Stimulated activated effector memory CD8-positive, alpha-beta T cell treated with anti-CD3 and anti-CD28 coated beads, Interleukin-12 subunit alpha, Interleukin-12 subunit beta, amount 100 ng/mL, for 72 hours (primary cell): ENCODE results near the gene STRAP.
A peak's percentile ranks its signal among the peaks of the same experiment; 100 is the strongest.
"Not testable (repeated sequence)": the region's sequence is repeated elsewhere in the genome, so short reads cannot be mapped to it uniquely, and the experiment has no call there.

Source experiments
- ATAC-seq: fragments of 150-1000 bp; cut with Tn5 transposase; 2 replicates; pipeline ENCODE4 v1.10.0; 2021
- DNase-seq, 2 donors: peaks; one replicate each; pipeline ENCODE4 v3.0.0; 2021 to 2022; ENCODE audit warnings: low spot score in 2 of 2
- H3K27ac Mint-ChIP-seq: one replicate; pipeline ENCODE4 v1.8.0; 2022; ENCODE audit warnings: mild to moderate bottlenecking, mixed read lengths
- H3K36me3 Mint-ChIP-seq: one replicate; pipeline ENCODE4 v1.8.0; 2022; ENCODE audit warnings: mild to moderate bottlenecking, mixed read lengths
- H3K4me1 Mint-ChIP-seq: one replicate; pipeline ENCODE4 v1.8.0; 2022; ENCODE audit warnings: mixed read lengths
- H3K4me3 Mint-ChIP-seq: one replicate; pipeline ENCODE4 v1.8.0; 2022; ENCODE audit warnings: mild to moderate bottlenecking, mixed read lengths
- H3K9me3 Mint-ChIP-seq: one replicate; pipeline ENCODE4 v1.8.0; 2022; ENCODE audit warnings: mixed read lengths

Gene STRAP

GRCh38 chr12:15856097-15856982 lies 25.8 kb upstream of the STRAP start:
- DNase-seq, result peak in 1 of 2 donors; percentile 57
- ATAC-seq, result no peak
- H3K4me1 Mint-ChIP-seq, result no peaks in the 10 kb centered on the region
- H3K27ac Mint-ChIP-seq, result no peak overlapping the region
- H3K36me3 Mint-ChIP-seq, result no peaks in the 10 kb centered on the region
- no peaks in the 10 kb centered on the region for H3K9me3 Mint-ChIP-seq
- no peak overlapping the region for H3K4me3 Mint-ChIP-seq

- Mint-ChIP-seq H3K9me3 (no peaks in the 10 kb centered on the region), H3K4me1 (no peaks in the 10 kb centered on the region), H3K27ac (no peak overlapping the region), H3K4me3 (no peak overlapping the region), H3K36me3 (no peaks in the 10 kb centered on the region)
- DNase-seq (no peak), ATAC-seq (no peak)
These were observed 23.8 kb upstream of the STRAP start for GRCh38 chr12:15858353-15858752.

GRCh38 chr12:15859116-15859515 lies 23.1 kb upstream of the STRAP start:
- Mint-ChIP-seq H3K4me3 (no peak overlapping the region), H3K27ac (no peak overlapping the region), H3K9me3 (no peaks in the 10 kb centered on the region), H3K36me3 (no peaks in the 10 kb centered on the region), H3K4me1 (no peaks in the 10 kb centered on the region)
- no peak for ATAC-seq
- DNase-seq, result no peak

GRCh38 chr12:15861404-15861803 lies 20.8 kb upstream of the STRAP start:
- H3K27ac Mint-ChIP-seq, result no peak overlapping the region
- ATAC-seq (no peak), DNase-seq (no peak)
- H3K4me1 Mint-ChIP-seq, result no peaks in the 10 kb centered on the region
- H3K9me3 Mint-ChIP-seq, result no peaks in the 10 kb centered on the region
- H3K36me3 Mint-ChIP-seq, result no peaks in the 10 kb centered on the region
- no peak overlapping the region for H3K4me3 Mint-ChIP-seq

GRCh38 chr12:15862840-15863239 lies 19.3 kb upstream of the STRAP start:
- H3K4me3 Mint-ChIP-seq, result no peak overlapping the region
- H3K9me3 Mint-ChIP-seq, result no peaks in the 10 kb centered on the region
- ATAC-seq (no peak), DNase-seq (no peak)
- H3K27ac Mint-ChIP-seq, result no peak overlapping the region
- no peaks in the 10 kb centered on the region for H3K4me1 Mint-ChIP-seq
- no peaks in the 10 kb centered on the region for H3K36me3 Mint-ChIP-seq

GRCh38 chr12:15863372-15863771 lies 18.8 kb upstream of the STRAP start:
- Mint-ChIP-seq H3K9me3 (no peaks in the 10 kb centered on the region), H3K4me3 (no peak overlapping the region), H3K4me1 (no peaks in the 10 kb centered on the region), H3K27ac (no peak overlapping the region), H3K36me3 (no peaks in the 10 kb centered on the region)
- DNase-seq, result no peak
- no peak for ATAC-seq

- Mint-ChIP-seq H3K27ac (no peak overlapping the region), H3K4me1 (no peaks in the 10 kb centered on the region), H3K36me3 (no peaks in the 10 kb centered on the region), H3K4me3 (no peak overlapping the region), H3K9me3 (no peaks in the 10 kb centered on the region)
- ATAC-seq (no peak), DNase-seq (no peak)
These were observed 18.2 kb upstream of the STRAP start for GRCh38 chr12:15863984-15864383.

- no peak for DNase-seq
- no peak overlapping the region for H3K27ac Mint-ChIP-seq
These were observed 14.0 kb upstream of the STRAP start for GRCh38 chr12:15868186-15868585.

GRCh38 chr12:15873556-15873955 lies 8.6 kb upstream of the STRAP start:
- Mint-ChIP-seq H3K9me3 (no peaks in the 10 kb centered on the region), H3K4me1 (no peaks in the 10 kb centered on the region), H3K27ac (no peak overlapping the region), H3K36me3 (no peaks in the 10 kb centered on the region), H3K4me3 (no peak overlapping the region)
- DNase-seq (no peak), ATAC-seq (no peak)

More at GRCh38 chr12:15868186-15868585, 14.0 kb upstream of the STRAP start:
- H3K36me3 Mint-ChIP-seq, result no peaks in the 10 kb centered on the region
- no peaks in the 10 kb centered on the region for H3K4me1 Mint-ChIP-seq
- no peaks in the 10 kb centered on the region for H3K9me3 Mint-ChIP-seq
- H3K4me3 Mint-ChIP-seq, result no peak overlapping the region
- no peak for ATAC-seq

GRCh38 chr12:15874556-15875145 lies 7.5 kb upstream of the STRAP start:
- not testable (repeated sequence) for H3K4me3 Mint-ChIP-seq, H3K36me3 Mint-ChIP-seq, H3K27ac Mint-ChIP-seq, ATAC-seq, DNase-seq, H3K4me1 Mint-ChIP-seq, H3K9me3 Mint-ChIP-seq

GRCh38 chr12:15875863-15876262 lies 6.3 kb upstream of the STRAP start:
- DNase-seq, result no peak
- ATAC-seq, result no peak
- Mint-ChIP-seq H3K36me3 (no peaks in the 10 kb centered on the region), H3K9me3 (no peaks in the 10 kb centered on the region), H3K4me1 (no peaks in the 10 kb centered on the region), H3K27ac (no peak overlapping the region), H3K4me3 (no peak overlapping the region)

GRCh38 chr12:15879413-15879812 lies 2.8 kb upstream of the STRAP start:
- no peaks in the 10 kb centered on the region for H3K9me3 Mint-ChIP-seq
- DNase-seq, result no peak
- peaks cover 29% of the 10 kb centered on the region for H3K36me3 Mint-ChIP-seq
- H3K4me1 Mint-ChIP-seq, result peaks cover 9% of the 10 kb centered on the region
- H3K4me3 Mint-ChIP-seq, result no peak overlapping the region
- ATAC-seq, result no peak
- H3K27ac Mint-ChIP-seq, result no peak overlapping the region

GRCh38 chr12:15880721-15881120 lies 1.5 kb upstream of the STRAP start:
- no peaks in the 10 kb centered on the region for H3K9me3 Mint-ChIP-seq
- no peak for ATAC-seq
- H3K4me3 Mint-ChIP-seq, result peak overlapping the region; percentile 88
- H3K36me3 Mint-ChIP-seq, result peaks cover 42% of the 10 kb centered on the region
- H3K4me1 Mint-ChIP-seq, result peaks cover 15% of the 10 kb centered on the region
- no peak for DNase-seq
- no peak overlapping the region for H3K27ac Mint-ChIP-seq

GRCh38 chr12:15883536-15883935 lies 1.3 kb downstream of the STRAP start:
- Mint-ChIP-seq H3K9me3 (no peaks in the 10 kb centered on the region), H3K4me3 (peak overlapping the region; percentile 88), H3K27ac (peak overlapping the region; percentile 97), H3K36me3 (peaks cover 68% of the 10 kb centered on the region), H3K4me1 (peaks cover 40% of the 10 kb centered on the region)
- DNase-seq (no peak), ATAC-seq (no peak)

- no peak for DNase-seq
- H3K9me3 Mint-ChIP-seq, result no peaks in the 10 kb centered on the region
- H3K4me1 Mint-ChIP-seq, result peaks cover 52% of the 10 kb centered on the region
- no peak for ATAC-seq
- H3K4me3 Mint-ChIP-seq, result no peak overlapping the region
- no peak overlapping the region for H3K27ac Mint-ChIP-seq
- peaks cover 95% of the 10 kb centered on the region for H3K36me3 Mint-ChIP-seq
These were observed 4.3 kb downstream of the STRAP start for GRCh38 chr12:15886372-15887042.
